ENCODE results near the gene CLCA1.
A peak's percentile ranks its signal among the peaks of the same experiment; 100 is the strongest.

DNA sequence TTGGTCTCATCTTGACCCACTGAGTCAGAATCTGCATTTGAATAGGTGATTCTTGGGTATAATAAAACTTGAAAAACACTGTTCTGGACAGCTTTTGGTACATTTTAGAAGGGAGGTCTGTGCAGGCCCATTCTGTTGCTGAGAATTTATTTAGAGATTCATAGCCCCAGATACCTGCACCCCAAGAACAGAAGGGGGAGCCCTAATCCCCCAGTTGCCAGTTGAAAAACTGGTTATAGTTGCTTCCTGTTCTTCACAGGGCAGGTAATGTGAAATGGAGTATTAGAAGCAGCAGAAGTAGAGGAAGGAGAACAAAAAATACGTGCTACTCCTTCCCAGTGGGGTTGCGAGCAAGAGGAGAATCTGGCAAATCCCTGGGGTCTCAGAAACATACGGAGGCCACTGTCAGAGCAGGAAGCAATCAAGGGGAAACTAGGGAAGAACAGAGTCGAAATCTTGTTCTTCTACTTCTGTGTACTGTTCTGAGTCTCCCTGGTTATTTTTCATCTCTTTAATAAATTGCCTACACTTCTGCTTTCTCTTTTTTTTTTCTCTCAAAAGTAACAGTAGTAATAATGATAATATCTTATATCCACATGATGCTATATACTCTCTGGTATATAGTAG is 49.3 kb upstream of the CLCA1 start:
- TF ChIP-seq CTCF (IDR thresholded peaks at IDR 0.05): peak in 4 of 7 experiments; percentile 25 to 35 (median 30)
- TF ChIP-seq POLR2A (IDR thresholded peaks at IDR 0.05): no peak
